K562 (cell line): ENCODE results near the gene GDF7. TPM values are rescaled to one million over a fixed set of nuclear protein-coding genes. Genes with fewer than 3 reads are reported as not detected.

Source experiments
- BRD4 ChIP-seq: fragments of 200-600 bp; sonication (generic); IDR thresholded peaks from 2 replicates; pipeline ENCODE4 v1.6.1; 2017; ENCODE audit warnings: inconsistent platforms
- CREB1 ChIP-seq, 2 experiments: sonication (generic) in 1 of 2; formaldehyde crosslinking in 1 of 2; IDR thresholded peaks; 2 replicates each; pipeline versions ENCODE4 v1.6.1 to v1.8.0; 2012 to 2022; ENCODE audit warnings: inconsistent platforms in 1 of 2, mild to moderate bottlenecking in 1 of 2, missing genetic modification reagents in 1 of 2, moderate library complexity in 1 of 2
- CREM ChIP-seq: IDR thresholded peaks from 2 replicates; pipeline ENCODE4 v1.6.1; 2014; ENCODE audit warnings: antibody characterized with exemption, low read depth
- GABPB1 ChIP-seq: sonication (generic); formaldehyde crosslinking; IDR thresholded peaks from 2 replicates; pipeline ENCODE4 v1.8.0; 2022; ENCODE audit warnings: mild to moderate bottlenecking, missing genetic modification reagents
- KAT7 ChIP-seq: sonication (generic); formaldehyde crosslinking; IDR thresholded peaks from 2 replicates; pipeline ENCODE4 v1.8.0; 2022; ENCODE audit warnings: missing genetic modification reagents, mild to moderate bottlenecking, borderline replicate concordance
- RAD21 ChIP-seq, 2 experiments: fragments of 250-450 bp in 1 of 2; fragments of 450-650 bp in 1 of 2; sonication (Bioruptor Pico) in 1 of 2; formaldehyde crosslinking in 1 of 2; IDR thresholded peaks in 1 of 2; conservative IDR thresholded peaks in 1 of 2; 2 replicates each; pipeline versions ENCODE4 v1.4.0 to v1.8.0; 2020 to 2022; ENCODE audit warnings: mild to moderate bottlenecking in 2 of 2, moderate library complexity in 1 of 2
- SP2 ChIP-seq: IDR thresholded peaks from 2 replicates; pipeline ENCODE4 v1.6.1; 2011; ENCODE audit warnings: mild to moderate bottlenecking, low read depth, low read length, moderate library complexity; ENCODE audit not compliant: poor library complexity, severe bottlenecking; ENCODE audit errors: extremely low read depth
- ZNF175 ChIP-seq: fragments of 200-800 bp; sonication (Bioruptor generic); IDR thresholded peaks from 2 replicates; pipeline ENCODE4 v1.6.1; 2016; ENCODE audit warnings: low read depth, mild to moderate bottlenecking, missing genetic modification characterization, missing compliant biosample characterization
- polyA plus RNA-seq, 8 experiments: library from polyadenylated mRNA; depleted of rRNA in 4 of 8; stranded (reverse) in 5 of 8; unstranded in 3 of 8; fragments of >200 nt; fragmentation: Nextera tagmentation in 2 of 8; fragmentation: Illumina TruSeq in 1 of 8; extraction: Ambion mirVana in 2 of 8; extraction: Trizol in 1 of 8; gene quantifications; 2 replicates each; pipeline versions ENCODE4 v1.2.1 to v1.2.3, GENCODE V29; 2011 to 2014; ENCODE audit warnings: inconsistent platforms in 1 of 8, missing spikeins in 1 of 8
- total RNA-seq, 7 experiments: library from RNA; depleted of rRNA in 6 of 7; stranded (reverse); fragments of >200 nt in 6 of 7; fragmentation: Illumina TruSeq in 2 of 7; extraction: Trizol in 2 of 7; gene quantifications; 2 replicates each; pipeline versions ENCODE4 v1.2.1 to v1.2.3, GENCODE V29; 2011 to 2021; ENCODE audit warnings: low replicate concordance in 1 of 7
- TF ChIP-seq, protein P1 (sequence below): fragments of 450-650 bp; IDR thresholded peaks from 2 replicates; pipeline ENCODE4 v1.6.1; 2017; ENCODE audit warnings: antibody characterized with exemption, mild to moderate bottlenecking
- TF ChIP-seq, protein P2 (sequence below): fragments of 450-650 bp; IDR thresholded peaks from 2 replicates; pipeline ENCODE4 v1.6.1; 2016; ENCODE audit warnings: mild to moderate bottlenecking
- TF ChIP-seq, protein P3 (sequence below), 2 experiments: fragments of 450-650 bp; IDR thresholded peaks; 2 replicates each; pipeline ENCODE4 v1.6.1; 2018; ENCODE audit warnings: mild to moderate bottlenecking in 2 of 2, low read depth in 1 of 2; ENCODE audit not compliant: partially characterized antibody in 2 of 2
- TF ChIP-seq, protein P4 (sequence below), 3 experiments: IDR thresholded peaks in 2 of 3; conservative IDR thresholded peaks in 1 of 3; 2 replicates each; pipeline ENCODE4 v1.5.1; 2011 to 2012; ENCODE audit warnings: low read length in 3 of 3, mild to moderate bottlenecking in 3 of 3, control low read depth in 2 of 3, improper control_type of control experiment in 1 of 3, inconsistent platforms in 1 of 3, low read depth in 1 of 3, mixed read lengths in 1 of 3, moderate library complexity in 1 of 3; ENCODE audit not compliant: insufficient read depth in 2 of 3

GDF7 gene
- total and polyA plus RNA-seq, 9 of the 15 experiments (the other 6 are each of a cell fraction or from before 2014, with no cell fraction given), result 0.01 TPM; not detected in 7

DNA sequence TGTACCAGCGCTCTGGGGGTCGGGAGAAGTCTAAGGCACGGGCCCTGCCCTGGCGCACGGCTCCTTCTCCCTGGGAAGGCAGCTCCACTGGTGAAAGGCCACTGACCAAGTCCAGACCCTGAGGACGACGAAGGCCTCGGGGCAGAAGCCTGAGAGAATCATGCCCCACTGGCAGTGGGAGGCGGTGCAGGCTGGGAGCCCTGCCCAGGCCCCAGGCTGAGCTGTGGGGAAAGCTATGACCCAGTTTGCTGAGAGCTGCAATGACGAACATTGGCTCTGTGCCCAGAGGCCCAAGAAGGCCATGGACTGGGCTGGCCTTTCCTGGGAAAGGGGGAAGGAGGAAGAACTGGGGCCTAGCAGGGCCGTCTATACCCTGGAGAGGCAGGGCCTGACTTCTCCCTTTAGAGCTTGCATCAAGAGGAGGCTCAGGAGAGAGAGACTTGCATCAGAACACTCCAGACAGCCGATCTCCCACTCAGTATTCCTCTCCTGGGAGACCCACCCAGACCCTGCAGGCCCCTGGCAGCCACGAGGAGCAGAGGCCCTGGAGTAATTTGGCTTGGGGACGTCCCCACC lies 49.0 kb upstream of the GDF7 start (continued):
- TF ChIP-seq, protein P1, sequence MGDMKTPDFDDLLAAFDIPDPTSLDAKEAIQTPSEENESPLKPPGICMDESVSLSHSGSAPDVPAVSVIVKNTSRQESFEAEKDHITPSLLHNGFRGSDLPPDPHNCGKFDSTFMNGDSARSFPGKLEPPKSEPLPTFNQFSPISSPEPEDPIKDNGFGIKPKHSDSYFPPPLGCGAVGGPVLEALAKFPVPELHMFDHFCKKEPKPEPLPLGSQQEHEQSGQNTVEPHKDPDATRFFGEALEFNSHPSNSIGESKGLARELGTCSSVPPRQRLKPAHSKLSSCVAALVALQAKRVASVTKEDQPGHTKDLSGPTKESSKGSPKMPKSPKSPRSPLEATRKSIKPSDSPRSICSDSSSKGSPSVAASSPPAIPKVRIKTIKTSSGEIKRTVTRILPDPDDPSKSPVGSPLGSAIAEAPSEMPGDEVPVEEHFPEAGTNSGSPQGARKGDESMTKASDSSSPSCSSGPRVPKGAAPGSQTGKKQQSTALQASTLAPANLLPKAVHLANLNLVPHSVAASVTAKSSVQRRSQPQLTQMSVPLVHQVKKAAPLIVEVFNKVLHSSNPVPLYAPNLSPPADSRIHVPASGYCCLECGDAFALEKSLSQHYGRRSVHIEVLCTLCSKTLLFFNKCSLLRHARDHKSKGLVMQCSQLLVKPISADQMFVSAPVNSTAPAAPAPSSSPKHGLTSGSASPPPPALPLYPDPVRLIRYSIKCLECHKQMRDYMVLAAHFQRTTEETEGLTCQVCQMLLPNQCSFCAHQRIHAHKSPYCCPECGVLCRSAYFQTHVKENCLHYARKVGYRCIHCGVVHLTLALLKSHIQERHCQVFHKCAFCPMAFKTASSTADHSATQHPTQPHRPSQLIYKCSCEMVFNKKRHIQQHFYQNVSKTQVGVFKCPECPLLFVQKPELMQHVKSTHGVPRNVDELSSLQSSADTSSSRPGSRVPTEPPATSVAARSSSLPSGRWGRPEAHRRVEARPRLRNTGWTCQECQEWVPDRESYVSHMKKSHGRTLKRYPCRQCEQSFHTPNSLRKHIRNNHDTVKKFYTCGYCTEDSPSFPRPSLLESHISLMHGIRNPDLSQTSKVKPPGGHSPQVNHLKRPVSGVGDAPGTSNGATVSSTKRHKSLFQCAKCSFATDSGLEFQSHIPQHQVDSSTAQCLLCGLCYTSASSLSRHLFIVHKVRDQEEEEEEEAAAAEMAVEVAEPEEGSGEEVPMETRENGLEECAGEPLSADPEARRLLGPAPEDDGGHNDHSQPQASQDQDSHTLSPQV, result peak; percentile 37; the same call in 1 of the 2 replicates
- TF ChIP-seq BRD4, result no peak
- TF ChIP-seq ZNF175 (CRISPR knock-in tag), result peak; percentile 85; the same call in 1 of the 2 replicates
- no peak for TF ChIP-seq SP2
- TF ChIP-seq CREB1 (IDR thresholded peaks at IDR 0.05), result no peak
- TF ChIP-seq CREB1 (CRISPR knock-in tag; IDR thresholded peaks at IDR 0.05), result 0 out of 2 replicates have a peak, but pooled peaks have one; percentile 33
- TF ChIP-seq RAD21 (CRISPR knock-in tag; conservative IDR thresholded peaks at IDR 0.05 in 1 of 2, IDR thresholded peaks at IDR 0.05 in 1 of 2), result 0 out of 4 replicates have a peak, but pooled peaks of 1 of the 2 experiments have one; percentile 19
- TF ChIP-seq CREM, result 0 out of 2 replicates have a peak, but pooled peaks have one; percentile 33
- 0 out of 2 replicates have a peak, but pooled peaks have one; percentile 28 for TF ChIP-seq GABPB1 (CRISPR knock-in tag)
- TF ChIP-seq, protein P2, sequence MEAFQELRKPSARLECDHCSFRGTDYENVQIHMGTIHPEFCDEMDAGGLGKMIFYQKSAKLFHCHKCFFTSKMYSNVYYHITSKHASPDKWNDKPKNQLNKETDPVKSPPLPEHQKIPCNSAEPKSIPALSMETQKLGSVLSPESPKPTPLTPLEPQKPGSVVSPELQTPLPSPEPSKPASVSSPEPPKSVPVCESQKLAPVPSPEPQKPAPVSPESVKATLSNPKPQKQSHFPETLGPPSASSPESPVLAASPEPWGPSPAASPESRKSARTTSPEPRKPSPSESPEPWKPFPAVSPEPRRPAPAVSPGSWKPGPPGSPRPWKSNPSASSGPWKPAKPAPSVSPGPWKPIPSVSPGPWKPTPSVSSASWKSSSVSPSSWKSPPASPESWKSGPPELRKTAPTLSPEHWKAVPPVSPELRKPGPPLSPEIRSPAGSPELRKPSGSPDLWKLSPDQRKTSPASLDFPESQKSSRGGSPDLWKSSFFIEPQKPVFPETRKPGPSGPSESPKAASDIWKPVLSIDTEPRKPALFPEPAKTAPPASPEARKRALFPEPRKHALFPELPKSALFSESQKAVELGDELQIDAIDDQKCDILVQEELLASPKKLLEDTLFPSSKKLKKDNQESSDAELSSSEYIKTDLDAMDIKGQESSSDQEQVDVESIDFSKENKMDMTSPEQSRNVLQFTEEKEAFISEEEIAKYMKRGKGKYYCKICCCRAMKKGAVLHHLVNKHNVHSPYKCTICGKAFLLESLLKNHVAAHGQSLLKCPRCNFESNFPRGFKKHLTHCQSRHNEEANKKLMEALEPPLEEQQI, result no peak
- TF ChIP-seq, protein P3, sequence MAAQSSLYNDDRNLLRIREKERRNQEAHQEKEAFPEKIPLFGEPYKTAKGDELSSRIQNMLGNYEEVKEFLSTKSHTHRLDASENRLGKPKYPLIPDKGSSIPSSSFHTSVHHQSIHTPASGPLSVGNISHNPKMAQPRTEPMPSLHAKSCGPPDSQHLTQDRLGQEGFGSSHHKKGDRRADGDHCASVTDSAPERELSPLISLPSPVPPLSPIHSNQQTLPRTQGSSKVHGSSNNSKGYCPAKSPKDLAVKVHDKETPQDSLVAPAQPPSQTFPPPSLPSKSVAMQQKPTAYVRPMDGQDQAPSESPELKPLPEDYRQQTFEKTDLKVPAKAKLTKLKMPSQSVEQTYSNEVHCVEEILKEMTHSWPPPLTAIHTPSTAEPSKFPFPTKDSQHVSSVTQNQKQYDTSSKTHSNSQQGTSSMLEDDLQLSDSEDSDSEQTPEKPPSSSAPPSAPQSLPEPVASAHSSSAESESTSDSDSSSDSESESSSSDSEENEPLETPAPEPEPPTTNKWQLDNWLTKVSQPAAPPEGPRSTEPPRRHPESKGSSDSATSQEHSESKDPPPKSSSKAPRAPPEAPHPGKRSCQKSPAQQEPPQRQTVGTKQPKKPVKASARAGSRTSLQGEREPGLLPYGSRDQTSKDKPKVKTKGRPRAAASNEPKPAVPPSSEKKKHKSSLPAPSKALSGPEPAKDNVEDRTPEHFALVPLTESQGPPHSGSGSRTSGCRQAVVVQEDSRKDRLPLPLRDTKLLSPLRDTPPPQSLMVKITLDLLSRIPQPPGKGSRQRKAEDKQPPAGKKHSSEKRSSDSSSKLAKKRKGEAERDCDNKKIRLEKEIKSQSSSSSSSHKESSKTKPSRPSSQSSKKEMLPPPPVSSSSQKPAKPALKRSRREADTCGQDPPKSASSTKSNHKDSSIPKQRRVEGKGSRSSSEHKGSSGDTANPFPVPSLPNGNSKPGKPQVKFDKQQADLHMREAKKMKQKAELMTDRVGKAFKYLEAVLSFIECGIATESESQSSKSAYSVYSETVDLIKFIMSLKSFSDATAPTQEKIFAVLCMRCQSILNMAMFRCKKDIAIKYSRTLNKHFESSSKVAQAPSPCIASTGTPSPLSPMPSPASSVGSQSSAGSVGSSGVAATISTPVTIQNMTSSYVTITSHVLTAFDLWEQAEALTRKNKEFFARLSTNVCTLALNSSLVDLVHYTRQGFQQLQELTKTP (IDR thresholded peaks at IDR 0.05; ENCODE audit: low read depth in 1 of 2, partially characterized antibody in 2 of 2), result no peak
- TF ChIP-seq KAT7, result no peak
- TF ChIP-seq, protein P4, sequence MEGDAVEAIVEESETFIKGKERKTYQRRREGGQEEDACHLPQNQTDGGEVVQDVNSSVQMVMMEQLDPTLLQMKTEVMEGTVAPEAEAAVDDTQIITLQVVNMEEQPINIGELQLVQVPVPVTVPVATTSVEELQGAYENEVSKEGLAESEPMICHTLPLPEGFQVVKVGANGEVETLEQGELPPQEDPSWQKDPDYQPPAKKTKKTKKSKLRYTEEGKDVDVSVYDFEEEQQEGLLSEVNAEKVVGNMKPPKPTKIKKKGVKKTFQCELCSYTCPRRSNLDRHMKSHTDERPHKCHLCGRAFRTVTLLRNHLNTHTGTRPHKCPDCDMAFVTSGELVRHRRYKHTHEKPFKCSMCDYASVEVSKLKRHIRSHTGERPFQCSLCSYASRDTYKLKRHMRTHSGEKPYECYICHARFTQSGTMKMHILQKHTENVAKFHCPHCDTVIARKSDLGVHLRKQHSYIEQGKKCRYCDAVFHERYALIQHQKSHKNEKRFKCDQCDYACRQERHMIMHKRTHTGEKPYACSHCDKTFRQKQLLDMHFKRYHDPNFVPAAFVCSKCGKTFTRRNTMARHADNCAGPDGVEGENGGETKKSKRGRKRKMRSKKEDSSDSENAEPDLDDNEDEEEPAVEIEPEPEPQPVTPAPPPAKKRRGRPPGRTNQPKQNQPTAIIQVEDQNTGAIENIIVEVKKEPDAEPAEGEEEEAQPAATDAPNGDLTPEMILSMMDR (IDR thresholded peaks at IDR 0.05 in 2 of 3, conservative IDR thresholded peaks at IDR 0.05 in 1 of 3; ENCODE audit: insufficient read depth in 2 of 3, low read depth in 1 of 3, low read length in 3 of 3), result 0 out of 6 replicates have a peak, but pooled peaks of 2 of the 3 experiments have one; percentile 18 to 22
